ENCODE results near the gene SP2.
"Not testable (repeated sequence)": the region's sequence is repeated elsewhere in the genome, so short reads cannot be mapped to it uniquely, and the experiment has no call there.

Gene SP2

GRCh38 chr17:47928415-47928814, 32.4 kb downstream of the SP2 start:
- H4K20me1 ChIP-seq = peaks cover 0 to 10% (median 0%) of the 10 kb centered on the region in 11 experiments; a peak in 3 of 22 replicates
- H3K36me3 ChIP-seq = peaks cover 70 to 90% (median 74%) of the 10 kb centered on the region in 11 experiments
- H3K4me1 ChIP-seq = peaks cover 0 to 7% (median 0%) of the 10 kb centered on the region in 10 experiments; a peak in 2 of 20 replicates
- H3K27ac ChIP-seq = no peak overlapping the region
- no peaks in the 10 kb centered on the region for H3K9me3 ChIP-seq (replicated peaks in 1 of 11)
- no peak for TF ChIP-seq Cebpa-rat (IDR thresholded peaks at IDR 0.05)
- no peak overlapping the region for H3K4me2 ChIP-seq
- H3K27me3 ChIP-seq = no peaks in the 10 kb centered on the region
- H3K4me3 ChIP-seq = no peak overlapping the region
- H3K9ac ChIP-seq = no peak overlapping the region

- Histone ChIP-seq H3K9ac (no peak overlapping the region), H4K20me1 (peaks cover 0 to 10% (median 0%) of the 10 kb centered on the region in 11 experiments; a peak in 3 of 22 replicates), H3K36me3 (peaks cover 60 to 80% (median 65%) of the 10 kb centered on the region in 11 experiments), H3K27me3 (no peaks in the 10 kb centered on the region), H3K9me3 (replicated peaks in 1 of 11) (no peaks in the 10 kb centered on the region), H3K4me1 (peaks cover 0 to 9% (median under 1%) of the 10 kb centered on the region in 10 experiments; a peak in 6 of 20 replicates), H3K4me3 (no peak overlapping the region), H3K4me2 (no peak overlapping the region), H3K27ac (no peak overlapping the region)
- TF ChIP-seq Cebpa-rat (IDR thresholded peaks at IDR 0.05) = no peak
Measured at GRCh38 chr17:47929218-47930000, 33.4 kb downstream of the SP2 start.

DNA sequence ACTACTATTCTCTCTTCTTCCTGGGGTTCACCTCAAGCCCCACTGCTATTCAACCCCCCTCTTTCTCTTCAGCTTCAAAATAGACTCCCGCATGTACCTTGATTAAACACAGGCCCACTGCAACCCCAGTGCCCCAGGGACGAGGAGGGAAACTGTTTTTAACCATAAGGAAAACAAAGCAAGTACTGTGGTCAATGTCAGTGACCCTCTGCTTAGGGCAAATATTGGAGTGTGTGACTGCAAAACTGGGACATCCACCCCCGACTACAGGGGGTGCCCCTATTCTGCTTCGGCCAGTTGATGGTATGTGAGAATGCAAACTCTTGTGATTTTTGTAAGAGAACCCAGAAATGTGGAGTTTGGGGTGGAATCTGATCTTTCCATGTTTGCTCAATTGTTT, 35.8 kb downstream of the SP2 start:
- Histone ChIP-seq H3K4me3 (no peak overlapping the region), H3K9me3 (replicated peaks in 1 of 11) (no peaks in the 10 kb centered on the region), H3K9ac (no peak overlapping the region), H3K27ac (no peak overlapping the region), H3K4me1 (peaks cover 10 to 34% (median 25%) of the 10 kb centered on the region in 10 experiments; a peak in 19 of 20 replicates), H3K27me3 (no peaks in the 10 kb centered on the region), H3K36me3 (peaks cover 35 to 56% (median 40%) of the 10 kb centered on the region in 11 experiments), H4K20me1 (peaks cover 0 to 10% (median 0%) of the 10 kb centered on the region in 11 experiments; a peak in 3 of 22 replicates), H3K4me2 (no peak overlapping the region; a peak in 1 of 22 replicates)
- TF ChIP-seq Cebpa-rat (IDR thresholded peaks at IDR 0.05) = no peak

DNA sequence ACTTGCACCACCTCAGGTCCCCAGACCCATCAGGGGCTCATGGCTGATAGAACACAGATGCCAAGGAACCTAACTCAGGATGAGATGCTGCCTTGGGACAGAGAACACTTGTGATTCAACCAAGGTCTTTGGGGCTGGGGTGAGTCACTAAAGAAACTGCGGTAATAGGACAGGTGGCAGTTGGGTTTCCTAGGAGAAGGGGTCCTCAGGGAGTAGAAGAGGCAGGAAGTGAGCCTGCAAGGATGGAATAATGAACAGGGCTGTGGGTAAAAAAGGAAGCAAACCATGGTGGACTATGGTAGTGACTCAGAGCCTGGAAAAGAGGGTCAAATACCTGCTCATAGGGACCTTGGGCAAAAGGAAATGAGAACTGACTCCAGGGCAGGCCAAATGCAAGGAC, 38.8 kb downstream of the SP2 start:
- Histone ChIP-seq H4K20me1 (no peaks in the 10 kb centered on the region; a peak in 1 of 22 replicates), H3K27ac (0 out of 22 replicates have a peak overlapping the region, but pooled peaks of 1 of the 11 experiments have one; percentile 33), H3K4me1 (peaks cover 10 to 44% (median 26%) of the 10 kb centered on the region in 10 experiments; a peak in 19 of 20 replicates), H3K9me3 (replicated peaks in 1 of 11) (no peaks in the 10 kb centered on the region), H3K36me3 (peaks cover 8 to 28% (median 11%) of the 10 kb centered on the region in 11 experiments; a peak in 21 of 22 replicates), H3K27me3 (no peaks in the 10 kb centered on the region), H3K9ac (no peak overlapping the region), H3K4me2 (peak overlapping the region; percentile 34 to 78 (median 61); a peak in 20 of 22 replicates), H3K4me3 (no peak overlapping the region)
- TF ChIP-seq Cebpa-rat (IDR thresholded peaks at IDR 0.05) = no peak

DNA sequence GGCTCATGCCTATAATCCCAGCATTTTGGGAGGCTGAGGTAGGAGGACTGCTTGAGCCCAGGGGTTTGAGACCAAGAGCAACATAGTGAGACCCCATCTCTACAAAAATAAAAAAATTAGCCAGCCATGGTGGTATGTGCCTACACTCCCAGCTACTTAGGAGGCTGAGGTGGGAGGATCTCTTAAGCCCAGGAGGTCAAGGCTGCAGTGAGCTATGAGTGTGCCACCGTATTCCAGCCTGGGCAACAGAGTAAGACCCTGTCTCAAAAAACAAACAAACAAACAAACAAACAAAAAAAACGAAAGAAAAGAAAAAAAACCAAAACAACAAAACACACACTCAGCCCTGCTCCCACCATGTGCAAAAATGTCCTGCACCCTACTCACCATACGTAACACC, 39.4 kb downstream of the SP2 start:
- Histone ChIP-seq H3K4me1 (peaks cover 17 to 44% (median 28%) of the 10 kb centered on the region in 10 experiments; a peak in 19 of 20 replicates), H3K36me3 (peaks cover 2 to 21% (median 5%) of the 10 kb centered on the region in 11 experiments; a peak in 16 of 22 replicates), H3K27ac (peak overlapping the region in 1 of 11 experiments; percentile 33; a peak in 1 of 22 replicates), H3K4me2 (peak overlapping the region; percentile 34 to 78 (median 61); a peak in 20 of 22 replicates)
- H3K27me3 ChIP-seq; H4K20me1 ChIP-seq; H3K4me3 ChIP-seq; H3K9ac ChIP-seq; H3K9me3 ChIP-seq (replicated peaks in 1 of 11): not testable (repeated sequence)

GRCh38 chr17:47935961-47936360, 39.9 kb downstream of the SP2 start:
- no peak for TF ChIP-seq Cebpa-rat (IDR thresholded peaks at IDR 0.05)

GRCh38 chr17:47937941-47938340, 41.9 kb downstream of the SP2 start:
- no peak overlapping the region for H3K9ac ChIP-seq
- no peaks in the 10 kb centered on the region for H4K20me1 ChIP-seq
- no peak for TF ChIP-seq Cebpa-rat (IDR thresholded peaks at IDR 0.05)
- no peak overlapping the region for H3K4me3 ChIP-seq
- peaks cover 0 to 5% (median 0%) of the 10 kb centered on the region in 11 experiments; a peak in 3 of 22 replicates for H3K36me3 ChIP-seq
- peaks cover 35 to 58% (median 48%) of the 10 kb centered on the region in 10 experiments for H3K4me1 ChIP-seq
- no peaks in the 10 kb centered on the region for H3K27me3 ChIP-seq
- H3K27ac ChIP-seq = no peak overlapping the region
- no peak overlapping the region for H3K4me2 ChIP-seq
- peaks cover 0 to 12% (median 6%) of the 10 kb centered on the region in 11 experiments; a peak in 9 of 22 replicates for H3K9me3 ChIP-seq (replicated peaks in 1 of 11)

More at GRCh38 chr17:47935961-47936360, 39.9 kb downstream of the SP2 start:
- Histone ChIP-seq H3K9me3 (replicated peaks in 1 of 11) (peaks cover 0 to 10% (median 4%) of the 10 kb centered on the region in 11 experiments; a peak in 9 of 22 replicates), H3K4me1 (peaks cover 22 to 49% (median 33%) of the 10 kb centered on the region in 10 experiments), H3K4me2 (peak overlapping the region in 9 of 11 experiments; percentile 48 to 78 (median 62); a peak in 18 of 22 replicates), H3K4me3 (no peak overlapping the region), H3K27me3 (no peaks in the 10 kb centered on the region), H4K20me1 (no peaks in the 10 kb centered on the region), H3K27ac (no peak overlapping the region), H3K9ac (no peak overlapping the region), H3K36me3 (peaks cover 0 to 17% (median under 1%) of the 10 kb centered on the region in 11 experiments; a peak in 8 of 22 replicates)

GRCh38 chr17:47941246-47942095, 45.4 kb downstream of the SP2 start, which contains the start of gene PNPO:
PNPO (plus strand) TSS chr17:47941571; CDS start chr17:47941676, 105 bp downstream.
- no peak for TF ChIP-seq Cebpa-rat (IDR thresholded peaks at IDR 0.05)
- H3K4me1 ChIP-seq = peaks cover 47 to 71% (median 62%) of the 10 kb centered on the region in 10 experiments
- H3K4me3 ChIP-seq = peak within 1 kb of the TSS; percentile 67 to 89 (median 79)
- peaks cover 0 to 33% (median 15%) of the 10 kb centered on the region in 11 experiments; a peak in 16 of 22 replicates for H3K36me3 ChIP-seq
- H4K20me1 ChIP-seq = no peaks in the 10 kb centered on the region
- peaks cover 0 to 12% (median 6%) of the 10 kb centered on the region in 11 experiments; a peak in 9 of 22 replicates for H3K9me3 ChIP-seq (replicated peaks in 1 of 11)
- peak within 1 kb of the TSS; percentile 69 to 84 (median 78) for H3K27ac ChIP-seq
- H3K4me2 ChIP-seq = peak within 1 kb of the TSS; percentile 91 to 98 (median 95)
- no peaks in the 10 kb centered on the region for H3K27me3 ChIP-seq
- H3K9ac ChIP-seq = peak within 1 kb of the TSS; percentile 66 to 89 (median 82)
